Measurements from ENCODE around the gene TVP23B. TPM values are rescaled to one million over a fixed set of nuclear protein-coding genes. Genes with fewer than 3 reads are reported as not detected.
A peak's percentile ranks its signal among the peaks of the same experiment; 100 is the strongest.
"Not testable (repeated sequence)": the region's sequence is repeated elsewhere in the genome, so short reads cannot be mapped to it uniquely, and the experiment has no call there.

Gene TVP23B
- total RNA-seq, 6 experiments from 2014 or later, result 19.5 to 26.5 (median 22.4) TPM

GRCh38 chr17:18791402-18791801 lies 10.4 kb downstream of the TVP23B start:
- intact Hi-C loops (cut with DNase I); H3K27me3 ChIP-seq; DNase-seq; H3K27ac ChIP-seq; H3K4me1 ChIP-seq; H3K36me3 ChIP-seq; H3K9me3 ChIP-seq; H3K4me3 ChIP-seq: not testable (repeated sequence)
- peak in 2 of 4 donors; percentile 13 to 14 for TF ChIP-seq CTCF (IDR thresholded peaks at IDR 0.05)
- peak in 3 of 4 donors; percentile 58 to 86 (median 58) for ATAC-seq
- 44% methylated on average over 1 of the region's 1 CpG for WGBS (ENCODE audit: insufficient coverage, low coverage, low lambda C conversion rate, missing lambda C conversion rate)

GRCh38 chr17:18794841-18795240 lies 13.9 kb downstream of the TVP23B start:
- WGBS (ENCODE audit: insufficient coverage, low coverage, low lambda C conversion rate, missing lambda C conversion rate), result 83% methylated on average over 3 of the region's 4 CpGs
- ATAC-seq; intact Hi-C loops (cut with DNase I): not testable (repeated sequence)

GRCh38 chr17:18796887-18797286 lies 15.9 kb downstream of the TVP23B start:
- H3K4me3 ChIP-seq; H3K4me1 ChIP-seq; H3K27ac ChIP-seq; H3K27me3 ChIP-seq; intact Hi-C loops (cut with DNase I); DNase-seq; H3K9me3 ChIP-seq: not testable (repeated sequence)
- H3K36me3 ChIP-seq, result peaks cover 0 to 25% (median 7%) of the 10 kb centered on the region in 4 donors
- ATAC-seq, result peak; percentile 20 to 74 (median 49)

More at GRCh38 chr17:18794841-18795240, 13.9 kb downstream of the TVP23B start:
- H3K27me3 ChIP-seq, H3K4me3 ChIP-seq, DNase-seq, H3K9me3 ChIP-seq, H3K4me1 ChIP-seq, H3K27ac ChIP-seq: not testable (repeated sequence)
- peaks cover 0 to 17% (median 7%) of the 10 kb centered on the region in 4 donors for H3K36me3 ChIP-seq

GRCh38 chr17:18803458-18804245 lies 22.7 kb downstream of the TVP23B start:
- H3K4me1 ChIP-seq; H3K27ac ChIP-seq; DNase-seq; H3K9me3 ChIP-seq; H3K4me3 ChIP-seq; intact Hi-C loops (cut with DNase I); H3K27me3 ChIP-seq: not testable (repeated sequence)
- peaks cover 0 to 44% (median 7%) of the 10 kb centered on the region in 4 donors for H3K36me3 ChIP-seq
- ATAC-seq, result peak in 3 of 4 donors; percentile 29 to 71 (median 32)
- WGBS (ENCODE audit: insufficient coverage, low coverage, low lambda C conversion rate, missing lambda C conversion rate), result 71% methylated on average over 4 of the region's 7 CpGs

- H3K36me3 ChIP-seq; H3K27ac ChIP-seq; intact Hi-C loops (cut with DNase I); DNase-seq; H3K4me3 ChIP-seq; H3K9me3 ChIP-seq; H3K27me3 ChIP-seq; ATAC-seq; H3K4me1 ChIP-seq: not testable (repeated sequence)
- WGBS (ENCODE audit: insufficient coverage, low coverage, low lambda C conversion rate, missing lambda C conversion rate), result 36% methylated on average over 3 of the region's 3 CpGs
These were observed 34.9 kb downstream of the TVP23B start for GRCh38 chr17:18815924-18816323.

- H3K4me1 ChIP-seq, H3K36me3 ChIP-seq, H3K27me3 ChIP-seq: not testable (repeated sequence)
These were observed 35.7 kb downstream of the TVP23B start for GRCh38 chr17:18816489-18817371.

GRCh38 chr17:18821430-18821829 lies 40.4 kb downstream of the TVP23B start:
- H3K9me3 ChIP-seq; DNase-seq; H3K27me3 ChIP-seq; H3K4me3 ChIP-seq; H3K27ac ChIP-seq; H3K36me3 ChIP-seq; H3K4me1 ChIP-seq; ATAC-seq; intact Hi-C loops (cut with DNase I): not testable (repeated sequence)
- WGBS (ENCODE audit: insufficient coverage, low coverage, low lambda C conversion rate, missing lambda C conversion rate), result 63% methylated on average over 2 of the region's 3 CpGs

More at GRCh38 chr17:18816489-18817371, 35.7 kb downstream of the TVP23B start:
- peak; percentile 59 to 68 (median 64) for TF ChIP-seq CTCF (IDR thresholded peaks at IDR 0.05)
- intact Hi-C loops (cut with DNase I); H3K27ac ChIP-seq; H3K9me3 ChIP-seq; H3K4me3 ChIP-seq; DNase-seq: not testable (repeated sequence)
- WGBS (ENCODE audit: insufficient coverage, low coverage, low lambda C conversion rate, missing lambda C conversion rate), result 36% methylated on average over 6 of the region's 9 CpGs
- peak; percentile 82 to 91 (median 84) for ATAC-seq

- H3K27ac ChIP-seq; intact Hi-C loops (cut with DNase I); H3K4me1 ChIP-seq; H3K4me3 ChIP-seq; H3K27me3 ChIP-seq; H3K36me3 ChIP-seq; H3K9me3 ChIP-seq; ATAC-seq; DNase-seq: not testable (repeated sequence)
- WGBS (ENCODE audit: insufficient coverage, low coverage, low lambda C conversion rate, missing lambda C conversion rate), result no CpG with 5 or more reads among the region's 1 CpG
These were observed 46.6 kb downstream of the TVP23B start for GRCh38 chr17:18827613-18828012.

Measured in right lobe of liver (tissue), 6 donors.